GM15510 (cell line): ENCODE data around the gene FAM171A2.

Source experiments
- POLR2A ChIP-seq: IDR thresholded peaks from 3 replicates; pipeline ENCODE4 v1.6.1; 2011; ENCODE audit warnings: borderline replicate concordance; ENCODE audit not compliant: insufficient read length; ENCODE audit errors: extremely low read depth

Gene FAM171A2

DNA sequence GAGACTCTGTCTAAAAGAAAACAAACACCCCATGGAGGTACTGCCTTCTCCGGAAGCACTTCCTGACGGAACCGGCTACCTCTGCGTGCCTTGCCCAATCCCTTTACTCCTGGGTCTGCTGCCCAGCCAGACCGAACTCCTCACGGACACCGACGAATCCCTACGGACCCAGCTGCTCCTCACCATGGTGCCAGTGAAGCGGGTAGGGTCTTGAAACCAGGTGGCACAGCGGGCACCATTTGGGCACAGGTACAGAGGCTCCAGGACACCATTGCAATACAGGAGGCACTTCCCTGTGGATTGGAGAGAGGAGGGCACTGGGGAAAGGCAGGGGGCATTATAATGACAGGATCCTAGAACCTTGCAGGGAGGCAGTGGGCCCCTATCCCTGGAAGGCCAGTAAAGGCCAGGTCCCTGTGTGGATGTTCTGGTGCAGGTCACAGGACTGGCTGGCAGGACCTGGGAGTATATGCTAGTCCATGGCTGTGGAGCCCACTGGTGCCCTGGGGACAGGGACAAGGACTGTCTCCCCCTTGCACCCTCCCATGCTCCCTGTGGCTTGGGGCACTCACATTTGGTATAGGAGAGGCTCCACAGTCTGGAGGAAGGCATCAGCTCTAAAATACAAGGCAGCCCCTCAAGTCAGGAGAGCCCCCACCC, 41.3 kb downstream of the FAM171A2 start:
- TF ChIP-seq POLR2A: no peak

- no peak for TF ChIP-seq POLR2A
These were observed 42.2 kb downstream of the FAM171A2 start for GRCh38 chr17:44321246-44322120.

DNA sequence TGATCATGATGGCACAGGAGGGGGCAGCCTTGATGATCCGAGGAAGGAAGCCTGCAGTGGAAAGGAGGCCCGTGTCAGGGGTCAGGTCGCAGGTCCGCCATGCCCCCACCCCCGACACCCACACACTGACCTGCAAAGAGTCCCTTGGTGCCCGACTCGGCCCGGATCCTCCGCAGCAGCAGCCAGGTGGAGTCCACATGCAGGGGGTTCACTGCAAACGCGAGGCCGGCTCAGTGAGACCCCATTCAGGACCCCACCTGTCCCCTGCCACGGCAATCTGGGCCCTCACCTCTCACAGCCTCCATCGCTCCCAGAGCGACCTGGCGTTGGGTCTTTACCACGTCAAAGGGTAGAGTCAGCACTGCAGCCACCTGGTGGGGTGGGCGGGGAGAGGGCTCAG, 43.6 kb downstream of the FAM171A2 start:
- no peak for TF ChIP-seq POLR2A

- TF ChIP-seq POLR2A: no peak
These were observed 45.4 kb downstream of the FAM171A2 start for GRCh38 chr17:44318077-44318892.

- TF ChIP-seq POLR2A: no peak
These were observed 46.1 kb downstream of the FAM171A2 start for GRCh38 chr17:44317545-44317944.

GRCh38 chr17:44315760-44316731, 47.6 kb downstream of the FAM171A2 start:
- TF ChIP-seq POLR2A: no peak

DNA sequence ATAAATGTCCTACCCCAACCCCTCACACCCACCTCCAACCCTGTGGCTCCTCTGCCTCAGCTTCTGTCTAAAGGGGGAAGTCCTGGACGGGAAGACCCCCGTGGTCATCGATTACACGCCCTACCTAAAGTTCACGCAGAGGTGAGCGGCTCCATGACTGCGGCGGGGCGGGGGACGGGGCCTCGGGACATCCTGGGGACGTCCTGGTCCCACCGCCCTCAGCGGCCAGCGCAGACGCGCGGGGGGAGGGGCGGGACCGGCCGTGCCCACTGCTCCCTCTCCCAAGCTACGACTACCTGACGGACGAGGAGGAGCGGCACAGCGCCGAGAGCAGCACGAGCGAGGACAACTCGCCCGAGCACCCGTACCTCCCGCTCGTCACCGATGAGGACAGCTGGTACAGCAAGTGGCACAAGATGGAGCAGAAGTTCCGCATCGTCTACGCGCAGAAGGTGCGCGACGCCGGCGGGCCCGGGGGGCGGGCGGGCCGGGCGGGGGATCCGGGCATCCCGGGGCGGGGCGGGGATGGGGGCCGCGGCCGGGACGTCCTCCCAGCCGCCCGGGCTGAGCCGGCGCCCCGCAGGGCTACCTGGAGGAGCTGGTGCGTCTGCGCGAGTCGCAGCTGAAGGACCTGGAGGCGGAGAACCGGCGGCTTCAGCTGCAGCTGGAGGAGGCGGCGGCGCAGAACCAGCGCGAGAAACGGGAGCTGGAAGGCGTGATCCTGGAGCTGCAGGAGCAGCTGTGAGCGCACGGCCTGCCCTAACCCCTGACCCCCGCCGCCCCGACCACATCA, 48.6 kb downstream of the FAM171A2 start:
- TF ChIP-seq POLR2A: no peak

- TF ChIP-seq POLR2A: no peak
These were observed 49.2 kb downstream of the FAM171A2 start for GRCh38 chr17:44314524-44314868.

DNA sequence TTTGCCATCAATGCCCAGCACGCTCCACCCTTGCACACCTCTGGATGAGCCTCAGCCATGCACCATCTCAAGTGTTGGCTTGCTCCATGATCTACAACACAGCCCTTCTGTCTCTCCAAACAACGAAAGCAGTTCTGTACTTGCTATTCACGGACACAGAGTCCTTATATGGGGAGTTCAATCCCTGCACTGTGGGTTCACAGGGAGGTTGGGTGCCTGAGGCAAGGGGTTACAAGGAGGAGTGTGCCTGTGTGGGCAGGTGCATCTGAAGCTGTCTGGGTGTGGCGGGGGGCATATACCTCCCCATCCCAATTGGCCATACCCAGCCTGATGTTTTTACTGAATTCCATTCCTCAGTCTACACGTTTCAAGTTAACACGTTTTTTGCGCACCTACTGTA, 49.6 kb downstream of the FAM171A2 start:
- TF ChIP-seq POLR2A: no peak

- TF ChIP-seq POLR2A: no peak
These were observed 51.1 kb downstream of the FAM171A2 start for GRCh38 chr17:44312396-44313104.

- TF ChIP-seq POLR2A: no peak
These were observed 52.0 kb downstream of the FAM171A2 start for GRCh38 chr17:44311562-44312181.

- no peak for TF ChIP-seq POLR2A
These were observed 52.9 kb downstream of the FAM171A2 start for GRCh38 chr17:44310609-44311376.
